DOHH2 (cell line): ENCODE measurements around the gene DIS3L2.
"Not testable (repeated sequence)": the region's sequence is repeated elsewhere in the genome, so short reads cannot be mapped to it uniquely, and the experiment has no call there.

Experiments used
- H3F3A ChIP-seq: fragments of 200-600 bp; sonication (generic), shearing (Covaris generic); 2 replicates; pipeline ENCODE4 v1.6.0; 2016; ENCODE audit warnings: antibody characterized with exemption, mild to moderate bottlenecking; ENCODE audit not compliant: control insufficient read depth, insufficient read depth
- H3K27ac ChIP-seq: fragments of 200-600 bp; sonication (generic); 2 replicates; pipeline ENCODE4 v1.5.1; 2014; ENCODE audit warnings: low read depth, mild to moderate bottlenecking, low read length, moderate library complexity
- H3K27me3 ChIP-seq: fragments of 200-600 bp; sonication (generic); 2 replicates; pipeline ENCODE4 v1.6.1; 2014; ENCODE audit warnings: mild to moderate bottlenecking, low read length, mixed read lengths; ENCODE audit not compliant: control insufficient read depth
- H3K36me3 ChIP-seq: fragments of 200-600 bp; sonication (generic); 2 replicates; pipeline ENCODE4 v1.6.1; 2014; ENCODE audit warnings: mild to moderate bottlenecking, low read length, moderate library complexity, mixed read lengths; ENCODE audit not compliant: control insufficient read depth
- H3K4me1 ChIP-seq: fragments of 200-600 bp; sonication (generic); 2 replicates; pipeline ENCODE4 v1.6.1; 2014; ENCODE audit warnings: mild to moderate bottlenecking, low read length, mixed read lengths; ENCODE audit not compliant: control insufficient read depth
- H3K4me2 ChIP-seq: fragments of 200-600 bp; sonication (generic); 2 replicates; pipeline ENCODE4 v1.6.0; 2014; ENCODE audit warnings: mild to moderate bottlenecking, low read length, moderate library complexity
- H3K4me3 ChIP-seq: fragments of 200-600 bp; sonication (generic); 2 replicates; pipeline ENCODE4 v1.5.1; 2014; ENCODE audit warnings: mild to moderate bottlenecking, low read length, mixed read lengths
- H3K79me2 ChIP-seq: fragments of 200-600 bp; sonication (generic); 2 replicates; pipeline ENCODE4 v1.6.1; 2014; ENCODE audit warnings: mild to moderate bottlenecking, low read length, mixed read lengths; ENCODE audit not compliant: control insufficient read depth
- H3K9me2 ChIP-seq: fragments of 200-600 bp; sonication (generic); replicated peaks from 2 replicates; pipeline ENCODE4 v1.6.1; 2014; ENCODE audit warnings: mild to moderate bottlenecking, low read length, mixed read lengths; ENCODE audit not compliant: control insufficient read depth
- H3K9me3 ChIP-seq: fragments of 200-600 bp; sonication (generic); 2 replicates; pipeline ENCODE4 v1.6.1; 2014; ENCODE audit warnings: antibody characterized with exemption, low read length, mixed read lengths; ENCODE audit not compliant: control insufficient read depth, insufficient read depth
- H4K20me1 ChIP-seq: fragments of 200-600 bp; sonication (generic); 2 replicates; pipeline ENCODE4 v1.6.0; 2014; ENCODE audit warnings: low read depth, mild to moderate bottlenecking, antibody characterized with exemption, low read length, moderate library complexity; ENCODE audit not compliant: control insufficient read depth, insufficient read depth
- EZH2phosphoT487 ChIP-seq: fragments of 200-600 bp; sonication (generic); IDR thresholded peaks from 2 replicates; pipeline ENCODE4 v1.6.1; 2017; ENCODE audit warnings: borderline replicate concordance, mild to moderate bottlenecking, antibody characterized with exemption, low read length, moderate library complexity, mixed read lengths
- TF ChIP-seq, protein P1 (sequence below): fragments of 200-600 bp; sonication (generic); IDR thresholded peaks from one replicate; pipeline ENCODE4 v1.5.1; 2014; ENCODE audit warnings: antibody characterized with exemption, mild to moderate bottlenecking, low read depth, low read length; ENCODE audit not compliant: poor library complexity, severe bottlenecking

DIS3L2 gene

DNA sequence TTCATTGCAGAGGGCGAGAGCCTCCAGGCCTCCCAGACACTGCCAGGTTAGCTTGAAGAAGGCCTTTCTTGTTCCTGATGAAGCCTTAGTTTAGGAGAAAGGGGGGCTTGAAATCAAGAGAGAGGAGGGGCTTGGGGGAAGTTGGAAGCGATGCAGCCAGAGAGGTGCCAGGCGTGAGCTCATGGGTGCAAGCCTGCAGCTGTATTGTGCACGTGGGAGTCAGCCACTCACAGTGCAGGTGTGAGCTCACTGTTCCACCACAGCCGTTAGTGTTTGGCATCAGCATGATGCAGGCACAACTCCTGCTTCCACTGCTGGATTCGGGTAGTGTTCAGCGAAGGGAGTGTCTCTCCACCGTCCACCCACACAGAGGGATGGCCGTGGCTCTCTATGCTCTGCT, 348.6 kb downstream of the DIS3L2 start:
- no peaks in the 10 kb centered on the region for H3K36me3 ChIP-seq
- H3K4me3 ChIP-seq = no peak overlapping the region
- H3K4me1 ChIP-seq = peaks cover 2% of the 10 kb centered on the region

GRCh38 chr2:232310696-232311095, 349.2 kb downstream of the DIS3L2 start:
- TF ChIP-seq, protein P1, sequence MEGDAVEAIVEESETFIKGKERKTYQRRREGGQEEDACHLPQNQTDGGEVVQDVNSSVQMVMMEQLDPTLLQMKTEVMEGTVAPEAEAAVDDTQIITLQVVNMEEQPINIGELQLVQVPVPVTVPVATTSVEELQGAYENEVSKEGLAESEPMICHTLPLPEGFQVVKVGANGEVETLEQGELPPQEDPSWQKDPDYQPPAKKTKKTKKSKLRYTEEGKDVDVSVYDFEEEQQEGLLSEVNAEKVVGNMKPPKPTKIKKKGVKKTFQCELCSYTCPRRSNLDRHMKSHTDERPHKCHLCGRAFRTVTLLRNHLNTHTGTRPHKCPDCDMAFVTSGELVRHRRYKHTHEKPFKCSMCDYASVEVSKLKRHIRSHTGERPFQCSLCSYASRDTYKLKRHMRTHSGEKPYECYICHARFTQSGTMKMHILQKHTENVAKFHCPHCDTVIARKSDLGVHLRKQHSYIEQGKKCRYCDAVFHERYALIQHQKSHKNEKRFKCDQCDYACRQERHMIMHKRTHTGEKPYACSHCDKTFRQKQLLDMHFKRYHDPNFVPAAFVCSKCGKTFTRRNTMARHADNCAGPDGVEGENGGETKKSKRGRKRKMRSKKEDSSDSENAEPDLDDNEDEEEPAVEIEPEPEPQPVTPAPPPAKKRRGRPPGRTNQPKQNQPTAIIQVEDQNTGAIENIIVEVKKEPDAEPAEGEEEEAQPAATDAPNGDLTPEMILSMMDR = no peak
- no peak for TF ChIP-seq EZH2phosphoT487

More for the DNA sequence above, 348.6 kb downstream of the DIS3L2 start:
- no peaks in the 10 kb centered on the region for H3K27me3 ChIP-seq
- no peak overlapping the region for H3K4me2 ChIP-seq
- no peak overlapping the region for H3K27ac ChIP-seq
- H3K9me2 ChIP-seq = no peaks in the 10 kb centered on the region
- no peaks in the 10 kb centered on the region for H3F3A ChIP-seq
- TF ChIP-seq EZH2phosphoT487 = no peak
- TF ChIP-seq, protein P1 = no peak
- H4K20me1 ChIP-seq = no peaks in the 10 kb centered on the region
- H3K79me2 ChIP-seq = no peaks in the 10 kb centered on the region
- H3K9me3 ChIP-seq = peaks cover 7% of the 10 kb centered on the region

DNA sequence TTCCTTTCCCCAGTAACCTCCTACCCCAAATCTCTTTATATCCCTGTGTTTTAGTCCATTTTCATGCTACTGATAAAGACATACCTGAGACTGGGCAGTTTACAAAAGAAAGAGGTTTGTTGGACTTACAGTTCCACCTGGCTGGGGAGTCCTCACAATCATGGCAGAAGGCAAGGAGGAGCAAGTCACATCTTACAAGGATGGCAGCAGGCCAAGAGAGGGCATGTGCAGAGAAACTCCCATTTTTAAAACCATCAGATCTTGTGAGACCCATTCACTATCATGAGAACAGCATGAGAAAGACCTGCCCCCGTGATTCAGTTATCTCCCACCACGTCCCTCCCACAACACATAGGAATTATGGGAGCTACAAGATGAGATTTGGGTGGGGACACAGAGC, 352.1 kb downstream of the DIS3L2 start:
- not testable (repeated sequence) for H3K27ac ChIP-seq, H3K4me3 ChIP-seq, H3K4me1 ChIP-seq, H3K36me3 ChIP-seq, H3K9me3 ChIP-seq, H4K20me1 ChIP-seq, H3F3A ChIP-seq, H3K4me2 ChIP-seq, H3K27me3 ChIP-seq, H3K9me2 ChIP-seq, H3K79me2 ChIP-seq

More at GRCh38 chr2:232310696-232311095, 349.2 kb downstream of the DIS3L2 start:
- Histone ChIP-seq H3K27ac (no peak overlapping the region), H3K79me2 (no peaks in the 10 kb centered on the region), H3K36me3 (no peaks in the 10 kb centered on the region), H3K4me1 (peaks cover 8% of the 10 kb centered on the region), H3K9me2 (no peaks in the 10 kb centered on the region), H3K27me3 (no peaks in the 10 kb centered on the region), H3K4me3 (no peak overlapping the region), H3K9me3 (peaks cover 7% of the 10 kb centered on the region), H3F3A (no peaks in the 10 kb centered on the region), H3K4me2 (no peak overlapping the region), H4K20me1 (no peaks in the 10 kb centered on the region)

DNA sequence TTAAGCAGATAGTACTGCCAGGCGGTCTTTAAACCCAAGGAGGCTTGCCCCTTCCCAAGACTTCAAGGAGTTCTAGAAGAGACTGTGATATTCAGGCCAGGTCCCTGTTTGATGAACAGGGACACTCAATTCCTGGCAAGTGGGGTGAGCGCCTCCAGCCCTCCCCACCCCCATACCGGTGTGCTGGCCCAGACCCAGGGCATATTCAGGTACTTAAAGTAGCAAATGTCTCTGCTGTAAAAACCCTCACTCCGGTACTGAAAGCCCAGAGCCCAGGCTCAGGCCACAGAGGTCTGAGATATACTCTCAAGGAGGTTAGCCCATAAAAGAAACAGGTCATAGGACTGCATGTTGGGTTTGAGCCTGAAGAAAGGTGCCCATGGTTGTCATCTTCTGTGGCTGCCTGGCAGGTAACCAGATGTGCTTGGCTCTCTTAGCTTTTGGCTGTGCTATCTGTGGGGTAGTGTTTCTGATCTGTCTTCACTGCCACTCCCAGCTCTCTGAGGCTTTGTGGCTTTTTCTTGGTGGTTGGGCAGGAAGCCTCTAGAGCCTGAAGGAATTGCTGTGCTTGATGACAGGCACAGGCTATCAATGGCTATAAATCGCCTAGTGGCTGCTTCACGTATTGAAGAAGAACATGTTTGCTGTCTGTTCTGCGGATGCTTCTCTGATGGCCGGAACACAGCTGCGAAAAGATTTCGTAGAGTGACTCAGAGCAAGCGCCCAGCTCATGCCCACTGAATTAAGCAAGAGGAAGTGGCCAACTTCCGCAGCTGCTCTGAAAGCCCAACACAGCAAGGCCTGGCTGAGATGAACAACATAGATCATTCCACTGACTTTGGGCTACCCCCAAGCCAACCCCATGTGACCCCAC, 353.8 kb downstream of the DIS3L2 start:
- Histone ChIP-seq H3K79me2 (no peaks in the 10 kb centered on the region), H3K36me3 (no peaks in the 10 kb centered on the region), H3K9me2 (no peaks in the 10 kb centered on the region), H3K27me3 (no peaks in the 10 kb centered on the region), H3K4me3 (no peak overlapping the region), H4K20me1 (no peaks in the 10 kb centered on the region), H3K4me1 (peaks cover 9% of the 10 kb centered on the region), H3K9me3 (peaks cover 7% of the 10 kb centered on the region), H3K4me2 (no peak overlapping the region), H3K27ac (no peak overlapping the region), H3F3A (no peaks in the 10 kb centered on the region)
- TF ChIP-seq EZH2phosphoT487 = no peak
- TF ChIP-seq, protein P1 = no peak
